C1 segment of cervical spinal cord (tissue), 14 donors: Measurements from ENCODE around the gene ARHGEF1.
"Not testable (repeated sequence)": the region's sequence is repeated elsewhere in the genome, so short reads cannot be mapped to it uniquely, and the experiment has no call there.

Experiments
- DNase-seq, 14 donors: peaks; one replicate each; lab custom pipeline; 2025; lab: John Stamatoyannopoulos, UW

Gene ARHGEF1

GRCh38 chr19:41905273-41906002 is 22.5 kb downstream of the ARHGEF1 start:
- no peak for DNase-seq

- no peak for DNase-seq
Observed at GRCh38 chr19:41906271-41906670, 23.3 kb downstream of the ARHGEF1 start.

DNA sequence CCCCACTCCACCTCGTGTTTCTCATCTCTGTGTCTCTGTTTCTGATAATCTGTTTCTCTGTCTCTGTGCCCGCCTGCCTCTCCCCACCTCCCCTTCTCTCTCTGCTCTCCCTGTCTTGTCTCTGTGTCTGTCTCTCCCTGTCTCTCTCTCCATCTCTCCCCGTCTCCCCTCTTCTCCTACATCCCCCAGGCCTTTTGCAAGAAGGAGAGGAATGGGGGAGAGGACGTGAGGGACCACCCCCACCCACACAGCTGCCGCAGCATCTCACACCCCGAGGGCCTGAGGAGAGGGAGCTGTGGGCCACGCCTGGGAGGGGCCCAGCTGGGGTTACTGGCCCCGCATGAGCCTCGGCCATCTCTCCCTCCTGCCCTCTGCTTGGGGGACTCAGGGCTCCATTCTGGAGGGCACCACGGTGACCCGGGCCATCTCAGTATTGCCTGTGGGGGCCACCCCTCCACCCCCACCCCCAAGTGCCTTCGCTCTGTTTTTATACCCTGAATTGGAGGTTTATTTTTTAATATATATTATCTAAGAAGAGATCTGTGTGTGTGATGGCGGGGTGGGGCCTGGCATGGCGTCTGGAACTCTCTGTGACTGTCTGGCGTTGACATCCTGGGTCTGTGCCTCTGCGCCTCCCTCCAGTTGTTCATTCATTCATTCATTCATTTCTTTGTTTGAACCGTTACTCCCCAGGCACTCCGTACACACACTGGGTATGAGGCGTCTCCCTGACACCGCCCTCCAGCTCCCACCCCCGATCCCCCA is 24.1 kb downstream of the ARHGEF1 start:
- DNase-seq, result no peak

DNA sequence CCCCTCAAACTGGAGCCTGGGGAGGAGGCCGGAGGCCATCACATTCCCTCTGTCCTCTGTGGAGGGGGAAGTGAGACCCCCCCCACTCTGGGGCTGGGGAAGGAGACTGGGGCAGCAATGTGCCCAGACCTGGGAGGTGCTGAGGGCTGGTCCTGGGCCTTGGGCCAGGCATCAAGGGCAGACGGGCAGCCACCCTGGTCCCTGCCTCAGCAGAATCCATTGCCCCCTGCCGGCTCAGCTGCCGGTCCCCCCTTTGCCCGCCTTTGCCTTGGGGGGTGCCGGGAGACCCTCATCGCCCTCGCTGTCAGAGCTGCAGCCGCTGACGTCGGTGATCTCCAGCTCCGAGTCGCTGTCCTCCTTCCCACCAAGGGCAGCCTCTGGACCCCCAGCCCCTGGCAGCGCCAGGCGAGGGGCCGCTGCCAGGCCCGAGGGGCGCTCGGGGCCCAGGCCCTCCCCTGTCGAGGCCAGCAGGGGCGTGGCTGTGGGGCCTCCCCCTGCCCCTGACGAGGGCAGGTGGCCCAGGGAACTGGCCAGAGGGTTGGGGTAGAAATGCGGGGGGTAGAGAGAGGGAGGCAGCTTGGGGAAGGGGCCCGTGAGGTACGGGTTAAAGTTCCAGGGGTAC is 25.1 kb downstream of the ARHGEF1 start:
- DNase-seq, result no peak

- no peak for DNase-seq
Observed at GRCh38 chr19:41908724-41909464, 25.9 kb downstream of the ARHGEF1 start.

DNA sequence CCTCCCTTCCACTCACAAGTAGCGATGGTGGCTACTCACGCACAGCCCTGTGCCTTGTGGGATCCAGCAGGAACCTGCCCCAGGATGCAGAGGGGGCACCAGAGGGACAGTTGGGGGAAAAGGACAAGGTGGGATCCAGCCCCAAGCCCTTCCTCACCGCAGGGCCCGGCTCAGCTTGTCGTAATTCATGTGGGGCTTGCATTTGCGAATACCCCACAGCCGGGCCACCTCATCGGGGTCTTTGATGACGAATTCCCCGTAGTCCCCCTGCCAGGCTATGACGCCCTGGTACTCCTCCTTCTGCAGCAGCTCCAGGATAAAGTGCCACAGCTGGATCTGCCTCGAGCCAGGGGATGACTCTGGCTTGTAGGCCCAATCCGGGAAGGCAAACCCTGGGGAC is 26.7 kb downstream of the ARHGEF1 start:
- no peak for DNase-seq

DNA sequence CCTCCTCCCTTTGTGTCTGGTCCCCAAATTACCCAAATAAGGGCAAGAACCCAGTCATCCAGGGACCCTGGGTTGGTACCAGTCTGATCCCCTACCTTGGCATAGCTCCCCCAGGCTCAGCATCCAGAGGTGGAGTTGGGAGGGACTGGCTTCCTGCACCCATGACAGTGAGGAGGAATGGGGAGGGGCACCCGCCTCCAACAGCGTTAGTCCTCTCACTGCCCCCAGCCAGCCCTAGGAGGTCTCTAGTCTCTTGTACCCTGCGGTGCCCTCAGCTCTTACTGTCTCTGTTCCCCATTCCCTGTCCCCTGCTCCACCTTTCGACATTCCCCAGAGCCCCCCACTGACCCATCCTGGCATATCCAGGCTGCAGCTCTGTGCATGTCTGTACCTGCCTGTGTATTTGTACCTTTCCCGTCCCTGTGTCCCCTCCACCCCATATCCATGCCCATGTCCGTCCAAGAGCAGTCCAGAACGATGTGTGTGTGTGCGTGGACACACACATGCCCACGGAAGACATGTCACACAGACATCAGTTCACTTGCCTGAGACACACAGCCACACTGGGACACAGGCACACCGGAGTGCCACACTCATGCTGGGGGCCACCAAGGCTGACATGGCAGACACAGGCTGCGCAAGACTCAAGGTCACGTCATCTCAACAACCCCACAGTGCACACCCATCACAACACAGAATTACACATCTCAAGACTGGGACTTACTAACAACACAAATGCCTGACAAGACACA is 27.4 kb downstream of the ARHGEF1 start:
- no peak for DNase-seq

- no peak for DNase-seq
Observed at GRCh38 chr19:41910992-41911888, 28.3 kb downstream of the ARHGEF1 start.

GRCh38 chr19:41911889-41912731 is 29.1 kb downstream of the ARHGEF1 start:
- no peak for DNase-seq

DNA sequence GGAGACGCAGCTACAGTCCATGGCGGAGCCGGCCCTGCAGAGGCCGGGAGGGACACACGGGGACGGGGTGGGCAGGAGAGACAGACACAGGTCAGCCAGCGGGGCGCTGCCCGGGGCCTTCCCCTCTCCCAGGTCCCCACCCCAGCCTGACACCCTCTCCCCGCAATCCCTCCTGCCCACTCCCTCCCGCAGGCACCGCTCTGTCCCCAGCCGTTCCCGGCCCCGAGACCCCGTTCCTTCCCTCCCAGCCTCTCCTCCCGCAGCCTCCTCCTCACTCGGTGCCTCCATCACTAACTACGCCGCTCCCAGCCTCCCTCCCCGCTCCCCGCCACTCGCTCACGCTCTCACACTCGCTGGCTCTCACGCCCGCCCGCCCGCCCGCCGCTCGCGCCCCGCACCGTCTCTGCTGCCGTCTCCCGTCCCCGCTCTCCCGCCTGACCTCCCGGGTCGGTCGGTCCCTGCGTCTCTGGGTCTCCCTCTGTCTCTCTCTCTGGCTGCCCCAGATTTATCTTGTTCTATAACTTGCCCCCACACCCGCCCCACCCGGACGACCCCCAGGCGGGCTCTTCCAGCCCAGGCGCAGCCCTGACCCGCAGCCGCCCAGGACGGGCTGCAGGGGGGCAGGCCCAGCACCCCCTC is 30.0 kb downstream of the ARHGEF1 start:
- no peak for DNase-seq

GRCh38 chr19:41913538-41914423 is 30.8 kb downstream of the ARHGEF1 start:
- DNase-seq, result no peak

- not testable (repeated sequence) for DNase-seq
Observed at GRCh38 chr19:41914424-41914834, 31.4 kb downstream of the ARHGEF1 start.

- DNase-seq, result no peak
Observed at GRCh38 chr19:41915021-41915775, 32.2 kb downstream of the ARHGEF1 start.

- no peak for DNase-seq
Observed at GRCh38 chr19:41915776-41916414, 32.9 kb downstream of the ARHGEF1 start.

- no peak for DNase-seq
Observed at GRCh38 chr19:41917676-41918075, 34.7 kb downstream of the ARHGEF1 start.

DNA sequence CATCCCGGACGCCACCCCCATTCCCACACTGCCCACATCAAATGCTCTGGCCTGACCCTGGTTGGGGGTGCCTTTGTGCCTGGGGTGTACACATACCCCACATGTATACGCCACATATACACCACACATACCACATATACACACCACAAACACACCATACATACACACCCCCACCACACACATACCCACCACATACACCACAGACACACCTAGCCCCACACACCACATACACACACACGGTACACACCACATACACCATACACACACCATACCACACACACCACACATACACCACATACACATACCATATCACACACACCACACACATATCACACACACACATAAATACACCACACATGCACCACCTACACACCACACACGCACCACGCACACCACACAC is 35.1 kb downstream of the ARHGEF1 start:
- no peak for DNase-seq
